Measurements from ENCODE around the gene LTB4R2. TPM values are rescaled to one million over a fixed set of nuclear protein-coding genes. Genes with fewer than 3 reads are reported as not detected.

The LTB4R2 gene
- total RNA-seq, 1 experiment from 2014 or later, result 12.9 TPM

DNA sequence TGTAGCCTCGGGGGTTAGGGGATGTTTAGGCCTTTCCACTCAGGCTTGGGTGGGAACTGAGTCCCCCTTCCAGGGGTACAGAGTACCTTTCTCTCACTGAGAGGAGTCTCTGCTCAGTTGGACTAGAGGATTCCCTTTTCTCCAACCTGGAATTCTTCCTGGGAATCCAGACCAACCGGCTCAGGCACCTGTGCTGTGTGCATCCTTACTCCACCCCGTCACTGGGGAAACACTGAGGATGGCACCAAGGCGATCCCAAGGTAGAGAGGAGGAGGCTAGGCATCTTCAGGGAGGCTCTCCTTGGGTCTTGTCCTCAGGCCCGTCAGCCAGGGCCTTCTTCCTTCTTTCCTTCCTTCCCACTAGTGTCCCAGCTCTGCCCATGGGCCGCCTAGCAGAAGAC lies 46.1 kb upstream of the LTB4R2 start (continued):
- TF ChIP-seq AFF4 (CRISPR knock-in tag; IDR thresholded peaks at IDR 0.05; ENCODE audit: borderline replicate concordance) (no peak), TP53 (CRISPR knock-in tag; IDR thresholded peaks at IDR 0.05) (no peak), ZSCAN18 (CRISPR knock-in tag; IDR thresholded peaks at IDR 0.05) (no peak), ZBTB21 (CRISPR knock-in tag; IDR thresholded peaks at IDR 0.05; ENCODE audit: borderline replicate concordance) (no peak), ZNF671 (CRISPR knock-in tag; IDR thresholded peaks at IDR 0.05) (no peak), ZNF317 (CRISPR knock-in tag; IDR thresholded peaks at IDR 0.05; ENCODE audit: borderline replicate concordance, low read depth) (no peak)
- TF ChIP-seq, protein P1, sequence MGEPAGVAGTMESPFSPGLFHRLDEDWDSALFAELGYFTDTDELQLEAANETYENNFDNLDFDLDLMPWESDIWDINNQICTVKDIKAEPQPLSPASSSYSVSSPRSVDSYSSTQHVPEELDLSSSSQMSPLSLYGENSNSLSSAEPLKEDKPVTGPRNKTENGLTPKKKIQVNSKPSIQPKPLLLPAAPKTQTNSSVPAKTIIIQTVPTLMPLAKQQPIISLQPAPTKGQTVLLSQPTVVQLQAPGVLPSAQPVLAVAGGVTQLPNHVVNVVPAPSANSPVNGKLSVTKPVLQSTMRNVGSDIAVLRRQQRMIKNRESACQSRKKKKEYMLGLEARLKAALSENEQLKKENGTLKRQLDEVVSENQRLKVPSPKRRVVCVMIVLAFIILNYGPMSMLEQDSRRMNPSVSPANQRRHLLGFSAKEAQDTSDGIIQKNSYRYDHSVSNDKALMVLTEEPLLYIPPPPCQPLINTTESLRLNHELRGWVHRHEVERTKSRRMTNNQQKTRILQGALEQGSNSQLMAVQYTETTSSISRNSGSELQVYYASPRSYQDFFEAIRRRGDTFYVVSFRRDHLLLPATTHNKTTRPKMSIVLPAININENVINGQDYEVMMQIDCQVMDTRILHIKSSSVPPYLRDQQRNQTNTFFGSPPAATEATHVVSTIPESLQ (CRISPR knock-in tag; IDR thresholded peaks at IDR 0.05), result no peak

DNA sequence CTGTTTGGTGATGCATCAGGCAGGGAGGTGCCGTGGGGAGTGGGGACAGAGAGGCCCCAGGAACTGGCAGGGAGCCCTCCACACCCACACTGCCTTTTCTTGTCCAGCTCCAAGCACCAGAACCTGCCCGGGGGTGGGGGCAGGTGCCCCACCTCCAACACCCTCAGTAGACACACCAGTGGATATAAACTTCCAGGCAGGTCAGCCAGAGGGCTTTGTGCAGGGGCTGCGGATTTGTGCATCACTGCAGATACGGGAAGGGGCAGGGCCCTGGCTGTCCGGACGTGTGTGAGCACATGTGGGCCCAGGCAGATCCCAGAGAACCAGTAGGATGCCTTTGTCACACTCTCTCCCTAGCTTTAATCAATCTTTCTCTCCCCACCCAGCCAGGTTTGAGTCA lies 45.6 kb upstream of the LTB4R2 start:
- peaks cover 4% of the 10 kb centered on the region; the same call in 1 of the 2 replicates for H3K36me3 Mint-ChIP-seq
- no peaks in the 10 kb centered on the region for H3K4me1 Mint-ChIP-seq
- no peaks in the 10 kb centered on the region for H3K9me3 Mint-ChIP-seq
- CTCF ChIA-PET, result interaction anchor here (1.2 kb wide), 1 partner anchor 44 kb away, joined by 4 read pairs; the partner anchor contains the start of gene CIDEB
- H3K27ac Mint-ChIP-seq, result no peak overlapping the region; the same call in 1 of the 2 replicates
- H3K4me3 Mint-ChIP-seq, result no peak overlapping the region
- H3K27me3 Mint-ChIP-seq (ENCODE audit: low read depth), result no peaks in the 10 kb centered on the region
- no peak for ATAC-seq
- POLR2A ChIA-PET, result no interaction called here
- no peak for DNase-seq (ENCODE audit: low spot score)
- no peak for TF ChIP-seq OVOL2 (CRISPR knock-in tag; IDR thresholded peaks at IDR 0.05; ENCODE audit: borderline replicate concordance)
- no peak for TF ChIP-seq PREB (CRISPR knock-in tag; IDR thresholded peaks at IDR 0.05; ENCODE audit: borderline replicate concordance)
- TF ChIP-seq, protein P2, sequence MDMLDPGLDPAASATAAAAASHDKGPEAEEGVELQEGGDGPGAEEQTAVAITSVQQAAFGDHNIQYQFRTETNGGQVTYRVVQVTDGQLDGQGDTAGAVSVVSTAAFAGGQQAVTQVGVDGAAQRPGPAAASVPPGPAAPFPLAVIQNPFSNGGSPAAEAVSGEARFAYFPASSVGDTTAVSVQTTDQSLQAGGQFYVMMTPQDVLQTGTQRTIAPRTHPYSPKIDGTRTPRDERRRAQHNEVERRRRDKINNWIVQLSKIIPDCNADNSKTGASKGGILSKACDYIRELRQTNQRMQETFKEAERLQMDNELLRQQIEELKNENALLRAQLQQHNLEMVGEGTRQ (CRISPR knock-in tag; IDR thresholded peaks at IDR 0.05), result no peak
- no peak for TF ChIP-seq TCF7 (CRISPR knock-in tag; IDR thresholded peaks at IDR 0.05; ENCODE audit: low read depth)
- no peak for TF ChIP-seq CREB1 (CRISPR knock-in tag; IDR thresholded peaks at IDR 0.05)
- no peak for TF ChIP-seq ZNF121 (CRISPR knock-in tag; IDR thresholded peaks at IDR 0.05)
- TF ChIP-seq ZNF396 (CRISPR knock-in tag; IDR thresholded peaks at IDR 0.05; ENCODE audit: borderline replicate concordance), result no peak
- no peak for TF ChIP-seq SOX15 (CRISPR knock-in tag; IDR thresholded peaks at IDR 0.05)
- TF ChIP-seq CDX4 (CRISPR knock-in tag; IDR thresholded peaks at IDR 0.05; ENCODE audit: borderline replicate concordance), result no peak
- TF ChIP-seq, protein P3, sequence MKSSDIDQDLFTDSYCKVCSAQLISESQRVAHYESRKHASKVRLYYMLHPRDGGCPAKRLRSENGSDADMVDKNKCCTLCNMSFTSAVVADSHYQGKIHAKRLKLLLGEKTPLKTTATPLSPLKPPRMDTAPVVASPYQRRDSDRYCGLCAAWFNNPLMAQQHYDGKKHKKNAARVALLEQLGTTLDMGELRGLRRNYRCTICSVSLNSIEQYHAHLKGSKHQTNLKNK (CRISPR knock-in tag; IDR thresholded peaks at IDR 0.05), result no peak
- TF ChIP-seq KAT7 (CRISPR knock-in tag; IDR thresholded peaks at IDR 0.05; ENCODE audit: borderline replicate concordance), result no peak
- TF ChIP-seq IRF2 (CRISPR knock-in tag; IDR thresholded peaks at IDR 0.05; ENCODE audit: borderline replicate concordance, low read depth), result no peak
- no peak for TF ChIP-seq GTF2I (CRISPR knock-in tag; conservative IDR thresholded peaks at IDR 0.05)
- TF ChIP-seq MAX (CRISPR knock-in tag; IDR thresholded peaks at IDR 0.05), result no peak
- TF ChIP-seq, protein P1 (CRISPR knock-in tag; IDR thresholded peaks at IDR 0.05), result no peak
- no peak for TF ChIP-seq SMAD3 (CRISPR knock-in tag; IDR thresholded peaks at IDR 0.05; ENCODE audit: borderline replicate concordance)
- TF ChIP-seq TP53 (CRISPR knock-in tag; IDR thresholded peaks at IDR 0.05), result no peak
- TF ChIP-seq SMAD4 (CRISPR knock-in tag; IDR thresholded peaks at IDR 0.05), result no peak
- TF ChIP-seq ZNF317 (CRISPR knock-in tag; IDR thresholded peaks at IDR 0.05; ENCODE audit: borderline replicate concordance, low read depth), result no peak

All from WTC11 (cell line).